Type B pancreatic cell (in vitro differentiated cells): ENCODE data around the gene POPDC2. TPM values are rescaled to one million over a fixed set of nuclear protein-coding genes. Genes with fewer than 3 reads are reported as not detected.
"Not testable (repeated sequence)": the region's sequence is repeated elsewhere in the genome, so short reads cannot be mapped to it uniquely, and the experiment has no call there.

Experiments
- DNase-seq: peaks from one replicate; pipeline ENCODE4 v3.0.0; 2021; ENCODE audit warnings: mixed read lengths; ENCODE audit not compliant: unreplicated experiment; ENCODE audit errors: extremely low spot score
- H3K27ac Mint-ChIP-seq: 2 replicates; pipeline ENCODE4 v1.8.0; 2021; ENCODE audit warnings: mild to moderate bottlenecking, mixed read lengths
- H3K27me3 Mint-ChIP-seq: 2 replicates; pipeline ENCODE4 v1.8.0; 2021; ENCODE audit warnings: mixed read lengths
- H3K36me3 Mint-ChIP-seq: 2 replicates; pipeline ENCODE4 v1.8.0; 2021; ENCODE audit warnings: mixed read lengths
- H3K4me1 Mint-ChIP-seq: one replicate; pipeline ENCODE4 v1.8.0; 2021; ENCODE audit warnings: mixed read lengths; ENCODE audit not compliant: unreplicated experiment
- H3K4me3 Mint-ChIP-seq: 2 replicates; pipeline ENCODE4 v1.8.0; 2021; ENCODE audit warnings: mild to moderate bottlenecking, mixed read lengths
- H3K9me3 Mint-ChIP-seq: 2 replicates; pipeline ENCODE4 v1.8.0; 2021; ENCODE audit warnings: mixed read lengths
- total RNA-seq: library from RNA; stranded (reverse); gene quantifications from 2 replicates; pipeline ENCODE4 v1.2.1, GENCODE V29; 2021; ENCODE audit warnings: low replicate concordance
- TF ChIP-seq, protein P1 (sequence below): fragments of 200-600 bp; sonication (generic); conservative IDR thresholded peaks from 2 replicates; pipeline ENCODE4 v1.5.0; 2021; ENCODE audit warnings: antibody characterized with exemption, mild to moderate bottlenecking

Gene POPDC2
- total RNA-seq, 1 donor from 2014 or later = 2.6 TPM

GRCh38 chr3:119597548-119598288, 62.7 kb downstream of the POPDC2 start, which contains the start of gene PLA1A:
Gene PLA1A, plus strand, starts transcription at chr3:119597885. Its CDS starts 29 bp downstream, at chr3:119597914.
- H3K4me3 Mint-ChIP-seq = no peak within 1 kb of the TSS
- no peaks in the 10 kb centered on the region for H3K9me3 Mint-ChIP-seq
- peak within 1 kb of the TSS; percentile 11 for H3K27ac Mint-ChIP-seq
- H3K27me3 Mint-ChIP-seq = no peaks in the 10 kb centered on the region
- no peak for DNase-seq
- TF ChIP-seq, protein P1, sequence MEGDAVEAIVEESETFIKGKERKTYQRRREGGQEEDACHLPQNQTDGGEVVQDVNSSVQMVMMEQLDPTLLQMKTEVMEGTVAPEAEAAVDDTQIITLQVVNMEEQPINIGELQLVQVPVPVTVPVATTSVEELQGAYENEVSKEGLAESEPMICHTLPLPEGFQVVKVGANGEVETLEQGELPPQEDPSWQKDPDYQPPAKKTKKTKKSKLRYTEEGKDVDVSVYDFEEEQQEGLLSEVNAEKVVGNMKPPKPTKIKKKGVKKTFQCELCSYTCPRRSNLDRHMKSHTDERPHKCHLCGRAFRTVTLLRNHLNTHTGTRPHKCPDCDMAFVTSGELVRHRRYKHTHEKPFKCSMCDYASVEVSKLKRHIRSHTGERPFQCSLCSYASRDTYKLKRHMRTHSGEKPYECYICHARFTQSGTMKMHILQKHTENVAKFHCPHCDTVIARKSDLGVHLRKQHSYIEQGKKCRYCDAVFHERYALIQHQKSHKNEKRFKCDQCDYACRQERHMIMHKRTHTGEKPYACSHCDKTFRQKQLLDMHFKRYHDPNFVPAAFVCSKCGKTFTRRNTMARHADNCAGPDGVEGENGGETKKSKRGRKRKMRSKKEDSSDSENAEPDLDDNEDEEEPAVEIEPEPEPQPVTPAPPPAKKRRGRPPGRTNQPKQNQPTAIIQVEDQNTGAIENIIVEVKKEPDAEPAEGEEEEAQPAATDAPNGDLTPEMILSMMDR = no peak
- H3K4me1 Mint-ChIP-seq = peaks cover 17% of the 10 kb centered on the region
- no peaks in the 10 kb centered on the region for H3K36me3 Mint-ChIP-seq

- Mint-ChIP-seq H3K4me1 (peaks cover 17% of the 10 kb centered on the region), H3K27ac (no peak overlapping the region), H3K4me3 (no peak overlapping the region), H3K36me3 (no peaks in the 10 kb centered on the region), H3K27me3 (no peaks in the 10 kb centered on the region), H3K9me3 (no peaks in the 10 kb centered on the region)
- TF ChIP-seq, protein P1 = no peak
- DNase-seq = no peak
These were observed 64.0 kb downstream of the POPDC2 start for GRCh38 chr3:119596398-119596797.

DNA sequence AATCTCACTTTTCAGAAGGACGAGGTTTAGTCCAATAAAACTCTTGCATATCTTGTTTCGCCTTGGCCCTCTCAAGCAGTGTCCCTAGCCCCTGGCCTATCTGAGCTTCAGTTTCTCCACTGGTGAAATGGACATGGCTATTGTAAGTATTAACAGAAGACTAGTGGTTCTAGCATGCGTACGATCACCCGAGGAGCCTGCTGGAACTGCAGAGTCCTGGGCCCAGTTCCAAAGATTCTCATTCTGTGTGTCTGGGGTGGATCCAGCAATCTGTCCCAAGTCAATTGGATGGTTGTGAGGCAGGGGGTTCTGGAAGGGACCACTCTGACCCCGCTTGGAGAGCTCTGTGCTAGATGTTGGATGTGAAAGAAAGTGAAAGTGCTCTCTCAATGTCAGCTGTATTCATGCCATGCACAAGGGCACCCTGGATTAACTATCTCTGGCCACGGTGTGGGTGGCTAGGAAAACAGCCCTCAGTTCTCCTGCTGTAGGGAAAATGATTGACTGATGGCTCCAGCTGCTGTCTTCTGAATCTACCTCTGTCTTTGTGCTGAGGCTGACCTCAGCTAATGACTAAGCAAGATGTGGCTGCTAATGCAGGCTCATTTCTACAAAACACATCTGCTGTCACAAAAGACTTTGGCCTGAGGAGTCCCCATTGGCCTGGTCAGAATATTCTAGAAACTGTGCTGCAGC, 64.6 kb downstream of the POPDC2 start:
- no peak for DNase-seq
- Mint-ChIP-seq H3K9me3 (no peaks in the 10 kb centered on the region), H3K4me3 (no peak overlapping the region), H3K36me3 (no peaks in the 10 kb centered on the region), H3K4me1 (peaks cover 17% of the 10 kb centered on the region), H3K27ac (no peak overlapping the region), H3K27me3 (no peaks in the 10 kb centered on the region)
- TF ChIP-seq, protein P1 = no peak

DNA sequence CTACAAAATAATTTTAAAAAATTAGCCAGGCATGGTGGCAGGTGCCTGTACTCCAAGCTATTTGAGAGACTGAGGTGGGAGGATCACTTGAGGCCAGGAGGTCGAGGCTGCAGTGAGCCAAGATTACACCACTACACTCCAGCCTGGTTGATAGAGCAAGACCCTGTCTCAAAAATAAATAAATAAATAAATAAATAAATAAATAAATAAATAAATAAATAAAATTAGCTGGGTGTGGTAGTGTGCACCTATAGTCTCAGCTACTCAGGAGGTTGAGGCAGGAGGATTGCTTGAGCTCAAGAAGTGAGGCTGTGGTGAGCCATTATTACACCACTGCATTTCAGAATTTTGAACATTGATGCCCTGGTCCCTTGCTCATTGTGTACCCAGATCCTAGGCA, 65.5 kb downstream of the POPDC2 start:
- peaks cover 17% of the 10 kb centered on the region for H3K4me1 Mint-ChIP-seq
- not testable (repeated sequence) for H3K27me3 Mint-ChIP-seq, H3K4me3 Mint-ChIP-seq, DNase-seq, H3K36me3 Mint-ChIP-seq, H3K27ac Mint-ChIP-seq, H3K9me3 Mint-ChIP-seq

- peaks cover 15% of the 10 kb centered on the region for H3K4me1 Mint-ChIP-seq
- H3K27ac Mint-ChIP-seq = no peak overlapping the region
- H3K9me3 Mint-ChIP-seq = no peaks in the 10 kb centered on the region
- no peaks in the 10 kb centered on the region for H3K36me3 Mint-ChIP-seq
- DNase-seq = no peak
- TF ChIP-seq, protein P1 = no peak
- no peak overlapping the region for H3K4me3 Mint-ChIP-seq
- H3K27me3 Mint-ChIP-seq = peaks cover 7% of the 10 kb centered on the region
These were observed 66.3 kb downstream of the POPDC2 start for GRCh38 chr3:119594066-119594465.

DNA sequence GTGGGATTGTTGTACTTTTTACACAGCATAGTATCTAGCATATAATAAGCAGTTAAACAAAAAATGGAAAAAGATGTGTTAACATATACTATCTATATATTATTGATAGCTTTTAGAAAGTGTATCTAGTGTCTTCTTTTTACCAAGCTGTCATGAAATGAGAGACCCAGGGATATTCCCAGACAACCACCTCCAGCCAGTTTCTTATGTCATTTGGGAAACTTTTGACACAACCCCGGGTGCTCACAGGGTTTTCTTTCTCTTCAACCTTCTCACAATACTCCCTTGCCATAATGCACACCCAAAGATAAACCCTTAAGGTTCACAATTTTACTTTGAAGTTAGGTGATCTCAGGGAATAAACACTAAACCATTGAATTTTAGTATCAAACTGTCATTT, 67.5 kb downstream of the POPDC2 start:
- H3K4me1 Mint-ChIP-seq = peaks cover 6% of the 10 kb centered on the region
- no peak overlapping the region for H3K27ac Mint-ChIP-seq

More for the DNA sequence above, 67.5 kb downstream of the POPDC2 start:
- H3K36me3 Mint-ChIP-seq = no peaks in the 10 kb centered on the region
- H3K9me3 Mint-ChIP-seq = no peaks in the 10 kb centered on the region
- TF ChIP-seq, protein P1 = no peak
- H3K4me3 Mint-ChIP-seq = no peak overlapping the region
- DNase-seq = no peak
- peaks cover 7% of the 10 kb centered on the region for H3K27me3 Mint-ChIP-seq
